HepG2 (cell line): ENCODE results near the gene IL27RA. TPM values are rescaled to one million over a fixed set of nuclear protein-coding genes. Genes with fewer than 3 reads are reported as not detected.

ENCODE experiments used
- AGO2 ChIP-seq: fragments of 200-400 bp; formaldehyde crosslinking; optimal IDR thresholded peaks from 2 replicates; pipeline ENCODE3; 2017; ENCODE audit warnings: mild to moderate bottlenecking, low read depth, low read length, moderate library complexity
- ATAD3A ChIP-seq: sonication (generic); formaldehyde crosslinking; IDR thresholded peaks from 2 replicates; pipeline ENCODE4 v1.4.0; 2020; ENCODE audit warnings: missing genetic modification reagents
- DMAP1 ChIP-seq: IDR thresholded peaks from 2 replicates; pipeline ENCODE4 v1.6.1; 2016
- HMG20A ChIP-seq: IDR thresholded peaks from 2 replicates; pipeline ENCODE4 v1.6.1; 2016; ENCODE audit warnings: borderline replicate concordance
- KDM5A ChIP-seq: fragments of 200-600 bp; sonication (generic); IDR thresholded peaks from 2 replicates; pipeline ENCODE4 v1.7.0; 2018; ENCODE audit warnings: antibody characterized with exemption, mild to moderate bottlenecking, low read length, borderline replicate concordance
- MYC ChIP-seq: sonication (generic); formaldehyde crosslinking; IDR thresholded peaks from 2 replicates; pipeline ENCODE4 v1.9.0; 2021; ENCODE audit warnings: missing genetic modification reagents, borderline replicate concordance
- NRL ChIP-seq: sonication (generic); formaldehyde crosslinking; IDR thresholded peaks from 2 replicates; pipeline ENCODE4 v1.5.0; 2020; ENCODE audit warnings: missing genetic modification reagents, mild to moderate bottlenecking, moderate library complexity, borderline replicate concordance
- SIN3A ChIP-seq: IDR thresholded peaks from 2 replicates; pipeline ENCODE4 v1.6.1; 2011; ENCODE audit warnings: low read depth, mild to moderate bottlenecking, control low read depth, low read length, borderline replicate concordance
- SIN3B ChIP-seq: fragments of 150-350 bp; IDR thresholded peaks from 2 replicates; pipeline ENCODE4 v1.6.1; 2014; ENCODE audit warnings: low read length
- SMAD9 ChIP-seq: sonication (generic); formaldehyde crosslinking; IDR thresholded peaks from 2 replicates; pipeline ENCODE4 v1.5.1; 2020; ENCODE audit warnings: mild to moderate bottlenecking, missing genetic modification reagents
- SMYD3 ChIP-seq: sonication (generic); formaldehyde crosslinking; IDR thresholded peaks from 2 replicates; pipeline ENCODE4 v1.8.1; 2023; ENCODE audit warnings: mild to moderate bottlenecking, missing genetic modification reagents
- SRF ChIP-seq: IDR thresholded peaks from 2 replicates; pipeline ENCODE4 v1.6.1; 2011; ENCODE audit warnings: mild to moderate bottlenecking, low read depth, low read length, moderate library complexity
- TEAD2 ChIP-seq: sonication (generic); formaldehyde crosslinking; IDR thresholded peaks from 2 replicates; pipeline ENCODE4 v1.9.0; 2021; ENCODE audit warnings: missing genetic modification reagents
- ZFAT ChIP-seq: sonication (generic); formaldehyde crosslinking; conservative IDR thresholded peaks from 2 replicates; pipeline ENCODE4 v1.8.1; 2023; ENCODE audit warnings: missing genetic modification reagents, inconsistent platforms
- ZFP36L2 ChIP-seq: sonication (generic); formaldehyde crosslinking; IDR thresholded peaks from 2 replicates; pipeline ENCODE4 v1.4.0; 2020; ENCODE audit warnings: missing genetic modification reagents
- ZNF556 ChIP-seq: sonication (generic); formaldehyde crosslinking; IDR thresholded peaks from 2 replicates; pipeline ENCODE4 v1.4.0; 2020; ENCODE audit warnings: mild to moderate bottlenecking, missing genetic modification reagents, borderline replicate concordance
- ZNF709 ChIP-seq: sonication (generic); formaldehyde crosslinking; IDR thresholded peaks from 2 replicates; pipeline ENCODE4 v1.5.0; 2020; ENCODE audit warnings: mild to moderate bottlenecking, missing genetic modification reagents
- ZNF780A ChIP-seq: sonication (generic); formaldehyde crosslinking; IDR thresholded peaks from 2 replicates; pipeline ENCODE4 v1.8.0; 2022; ENCODE audit warnings: mild to moderate bottlenecking, missing genetic modification reagents, moderate library complexity
- ZNF816 ChIP-seq: sonication (generic); formaldehyde crosslinking; IDR thresholded peaks from 2 replicates; pipeline ENCODE4 v1.8.0; 2022; ENCODE audit warnings: missing genetic modification reagents, mild to moderate bottlenecking, borderline replicate concordance
- polyA plus RNA-seq, 8 experiments: library from polyadenylated mRNA; depleted of rRNA in 3 of 8; stranded (reverse) in 7 of 8; unstranded in 1 of 8; fragments of >200 nt; fragmentation: Illumina TruSeq in 4 of 8; extraction: Trizol in 4 of 8; gene quantifications; 2 replicates each; pipeline versions ENCODE4 v1.2.1 to v1.2.3, GENCODE V29; 2011 to 2016; ENCODE audit warnings: low read depth in 4 of 8, missing spikeins in 1 of 8, mixed read lengths in 1 of 8; ENCODE audit not compliant: insufficient read depth in 1 of 8
- total RNA-seq, 5 experiments: library from RNA; depleted of rRNA; stranded (reverse); fragments of >200 nt; fragmentation: Illumina TruSeq; extraction: Trizol; gene quantifications; 2 replicates each; pipeline ENCODE4 v1.2.3, GENCODE V29; 2016; ENCODE audit warnings: low read depth in 1 of 5
- TF ChIP-seq, protein P1 (sequence below), 2 experiments: sonication (generic) in 1 of 2; formaldehyde crosslinking in 1 of 2; IDR thresholded peaks; 2 replicates each; pipeline versions ENCODE4 v1.6.1 to v1.9.0; 2014 to 2022; ENCODE audit warnings: antibody characterized with exemption in 1 of 2, borderline replicate concordance in 1 of 2, inconsistent platforms in 1 of 2, low read depth in 1 of 2, missing genetic modification reagents in 1 of 2
- TF ChIP-seq, protein P2 (sequence below): sonication (generic); formaldehyde crosslinking; IDR thresholded peaks from 2 replicates; pipeline ENCODE4 v1.8.1; 2023; ENCODE audit warnings: mild to moderate bottlenecking, missing genetic modification reagents

IL27RA gene
- total and polyA plus RNA-seq, 2 of the 13 experiments (the other 11 are each of a cell fraction or from before 2014, with no cell fraction given): 3.5 to 8.1 TPM

- TF ChIP-seq, protein P1, sequence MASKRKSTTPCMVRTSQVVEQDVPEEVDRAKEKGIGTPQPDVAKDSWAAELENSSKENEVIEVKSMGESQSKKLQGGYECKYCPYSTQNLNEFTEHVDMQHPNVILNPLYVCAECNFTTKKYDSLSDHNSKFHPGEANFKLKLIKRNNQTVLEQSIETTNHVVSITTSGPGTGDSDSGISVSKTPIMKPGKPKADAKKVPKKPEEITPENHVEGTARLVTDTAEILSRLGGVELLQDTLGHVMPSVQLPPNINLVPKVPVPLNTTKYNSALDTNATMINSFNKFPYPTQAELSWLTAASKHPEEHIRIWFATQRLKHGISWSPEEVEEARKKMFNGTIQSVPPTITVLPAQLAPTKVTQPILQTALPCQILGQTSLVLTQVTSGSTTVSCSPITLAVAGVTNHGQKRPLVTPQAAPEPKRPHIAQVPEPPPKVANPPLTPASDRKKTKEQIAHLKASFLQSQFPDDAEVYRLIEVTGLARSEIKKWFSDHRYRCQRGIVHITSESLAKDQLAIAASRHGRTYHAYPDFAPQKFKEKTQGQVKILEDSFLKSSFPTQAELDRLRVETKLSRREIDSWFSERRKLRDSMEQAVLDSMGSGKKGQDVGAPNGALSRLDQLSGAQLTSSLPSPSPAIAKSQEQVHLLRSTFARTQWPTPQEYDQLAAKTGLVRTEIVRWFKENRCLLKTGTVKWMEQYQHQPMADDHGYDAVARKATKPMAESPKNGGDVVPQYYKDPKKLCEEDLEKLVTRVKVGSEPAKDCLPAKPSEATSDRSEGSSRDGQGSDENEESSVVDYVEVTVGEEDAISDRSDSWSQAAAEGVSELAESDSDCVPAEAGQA (IDR thresholded peaks at IDR 0.05; ENCODE audit: low read depth): 0 out of 2 replicates have a peak, but pooled peaks have one; percentile 7
- TF ChIP-seq, protein P1 (CRISPR knock-in tag; IDR thresholded peaks at IDR 0.05; ENCODE audit: borderline replicate concordance): peak; percentile 63; the same call in 1 of the 2 replicates
- peak; percentile 51; the same call in 1 of the 2 replicates for TF ChIP-seq DMAP1
- no peak for TF ChIP-seq SIN3A
- peak; percentile 59 for TF ChIP-seq AGO2
- TF ChIP-seq ZFAT (CRISPR knock-in tag): no peak
- TF ChIP-seq SIN3B: no peak
- no peak for TF ChIP-seq ZNF709 (CRISPR knock-in tag)
- TF ChIP-seq KDM5A: no peak
- TF ChIP-seq SMYD3 (CRISPR knock-in tag): 0 out of 2 replicates have a peak, but pooled peaks have one; percentile 58
- TF ChIP-seq TEAD2 (CRISPR knock-in tag): 0 out of 2 replicates have a peak, but pooled peaks have one; percentile 5
- no peak for TF ChIP-seq ZFP36L2
- TF ChIP-seq ZNF780A (CRISPR knock-in tag): no peak; the same call in 1 of the 2 replicates
- TF ChIP-seq NRL (CRISPR knock-in tag): peak; percentile 88
- TF ChIP-seq ZNF556: peak; percentile 52; the same call in 1 of the 2 replicates
- TF ChIP-seq MYC (CRISPR knock-in tag): peak; percentile 49; the same call in 1 of the 2 replicates
- no peak for TF ChIP-seq ATAD3A (CRISPR knock-in tag)
- TF ChIP-seq, protein P2, sequence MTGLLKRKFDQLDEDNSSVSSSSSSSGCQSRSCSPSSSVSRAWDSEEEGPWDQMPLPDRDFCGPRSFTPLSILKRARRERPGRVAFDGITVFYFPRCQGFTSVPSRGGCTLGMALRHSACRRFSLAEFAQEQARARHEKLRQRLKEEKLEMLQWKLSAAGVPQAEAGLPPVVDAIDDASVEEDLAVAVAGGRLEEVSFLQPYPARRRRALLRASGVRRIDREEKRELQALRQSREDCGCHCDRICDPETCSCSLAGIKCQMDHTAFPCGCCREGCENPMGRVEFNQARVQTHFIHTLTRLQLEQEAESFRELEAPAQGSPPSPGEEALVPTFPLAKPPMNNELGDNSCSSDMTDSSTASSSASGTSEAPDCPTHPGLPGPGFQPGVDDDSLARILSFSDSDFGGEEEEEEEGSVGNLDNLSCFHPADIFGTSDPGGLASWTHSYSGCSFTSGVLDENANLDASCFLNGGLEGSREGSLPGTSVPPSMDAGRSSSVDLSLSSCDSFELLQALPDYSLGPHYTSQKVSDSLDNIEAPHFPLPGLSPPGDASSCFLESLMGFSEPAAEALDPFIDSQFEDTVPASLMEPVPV (CRISPR knock-in tag): no peak; the same call in 1 of the 2 replicates
- no peak for TF ChIP-seq SRF
- no peak for TF ChIP-seq HMG20A (CRISPR knock-in tag)
- TF ChIP-seq SMAD9 (CRISPR knock-in tag): no peak
- TF ChIP-seq ZNF816 (CRISPR knock-in tag): no peak
Measured at GRCh38 chr19:14031719-14032480, at the start of gene IL27RA (continued).
